HG03558 (cell line): ENCODE results near the gene CATSPERB.
"Not testable (repeated sequence)": the region's sequence is repeated elsewhere in the genome, so short reads cannot be mapped to it uniquely, and the experiment has no call there.

Source experiments
- ATAC-seq: cut with Tn5 transposase; IDR thresholded peaks from one replicate; pipeline ENCODE4 v1.9.1; 2021; ENCODE audit warnings: moderate number of reproducible peaks; ENCODE audit not compliant: unreplicated experiment; ENCODE audit errors: extremely low read depth

The CATSPERB gene

DNA sequence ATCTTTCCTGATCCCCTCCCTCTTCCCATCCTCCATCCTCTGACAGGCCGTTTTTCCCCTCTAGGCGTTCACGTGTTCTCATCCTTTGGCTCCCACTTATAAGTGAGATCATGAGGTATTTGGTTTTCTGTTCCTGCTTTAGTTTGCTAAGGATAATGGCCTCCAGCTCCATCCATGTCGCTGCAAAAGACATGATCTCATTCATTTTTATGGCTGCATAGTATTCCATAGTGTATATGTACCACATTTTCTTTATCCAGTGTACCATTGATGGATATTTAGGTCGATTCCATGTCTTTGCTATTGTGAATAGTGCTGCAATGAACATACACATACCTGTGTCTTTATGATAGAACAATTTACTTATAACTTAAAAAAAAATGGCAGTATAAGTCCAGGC lies 197.8 kb downstream of the CATSPERB start:
- not testable (repeated sequence) for ATAC-seq

DNA sequence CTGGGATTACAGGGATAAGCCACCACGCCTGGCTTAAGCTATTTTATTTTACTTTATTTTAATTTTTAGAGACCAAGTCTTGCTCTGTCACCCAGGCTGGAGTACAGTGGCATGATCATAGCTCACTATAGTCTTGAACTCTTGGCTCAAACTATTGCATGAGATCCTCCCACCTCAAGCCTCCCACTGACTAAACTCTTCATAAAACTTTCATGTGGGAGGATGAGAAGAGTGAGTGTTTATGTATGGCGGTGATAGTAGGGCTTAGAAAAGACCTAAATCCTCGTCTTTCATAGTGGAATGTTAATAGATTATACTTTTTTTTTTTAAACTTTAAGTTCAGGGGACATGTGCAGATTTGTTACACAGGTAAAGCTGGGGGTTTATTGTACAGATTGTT lies 198.3 kb downstream of the CATSPERB start:
- no peak for ATAC-seq
